Ectodermal cell (in vitro differentiated cells): ENCODE measurements around the gene CCR9.

Source experiments
- H3K27ac ChIP-seq: 2 replicates; pipeline ENCODE4 v1.7.0; 2013; ENCODE audit warnings: mild to moderate bottlenecking, low read depth, low read length; ENCODE audit not compliant: insufficient read depth, poor library complexity, severe bottlenecking
- H3K27me3 ChIP-seq: 2 replicates; pipeline ENCODE4 v1.7.0; 2013; ENCODE audit warnings: mild to moderate bottlenecking, low read length; ENCODE audit not compliant: insufficient read depth, control insufficient read depth, poor library complexity, severe bottlenecking
- H3K36me3 ChIP-seq: one replicate; pipeline ENCODE4 v1.7.0; 2013; ENCODE audit warnings: low read length; ENCODE audit not compliant: control insufficient read depth, insufficient read depth
- H3K4me1 ChIP-seq: one replicate; pipeline ENCODE4 v1.7.0; 2013; ENCODE audit warnings: low read length; ENCODE audit not compliant: control insufficient read depth, insufficient read depth
- H3K4me3 ChIP-seq: 2 replicates; pipeline ENCODE4 v1.7.0; 2013; ENCODE audit warnings: low read depth, low read length, control low read depth; ENCODE audit not compliant: insufficient read depth
- H3K9me3 ChIP-seq: 2 replicates; pipeline ENCODE4 v1.7.0; 2013; ENCODE audit warnings: mild to moderate bottlenecking, low read length, moderate library complexity; ENCODE audit not compliant: control insufficient read depth
- WGBS, 2 experiments: methylation state at CpG; one replicate each; pipeline ENCODE4 v1.1.7; 2013; ENCODE audit warnings: missing lambda C conversion rate in 2 of 2; 5-methylcytosine and 5-hydroxymethylcytosine counted together

The CCR9 gene

GRCh38 chr3:45887759-45888511, 1.6 kb downstream of the CCR9 start:
- Histone ChIP-seq H3K27me3 (no peaks in the 10 kb centered on the region), H3K9me3 (no peaks in the 10 kb centered on the region), H3K36me3 (no peaks in the 10 kb centered on the region), H3K4me3 (no peak overlapping the region), H3K27ac (no peak overlapping the region), H3K4me1 (no peaks in the 10 kb centered on the region)
- WGBS, 2 experiments = 83 to 85% methylated on average over 7 of the region's 7 CpGs

DNA sequence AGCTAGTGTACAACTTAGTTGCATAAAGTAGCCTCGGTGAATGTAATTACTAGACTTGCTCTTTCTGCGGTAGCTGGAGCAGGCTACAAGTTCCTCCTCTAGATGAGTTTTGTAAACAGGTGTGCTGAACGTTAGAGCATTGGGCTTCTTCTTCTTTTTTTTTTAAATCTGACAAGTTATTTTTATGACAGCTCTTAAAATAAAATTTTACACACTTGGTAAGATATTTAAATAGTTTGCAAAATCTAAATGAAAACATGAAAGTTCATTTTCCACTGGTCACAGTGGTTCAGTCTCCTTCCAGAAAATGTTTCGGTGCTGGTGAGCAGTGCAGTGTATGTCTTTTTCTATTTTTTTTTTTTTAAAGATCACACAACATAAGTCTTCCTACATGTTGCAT, 3.0 kb downstream of the CCR9 start:
- Histone ChIP-seq H3K36me3 (no peaks in the 10 kb centered on the region), H3K9me3 (no peaks in the 10 kb centered on the region), H3K4me3 (no peak overlapping the region), H3K27me3 (no peaks in the 10 kb centered on the region), H3K4me1 (no peaks in the 10 kb centered on the region), H3K27ac (no peak overlapping the region)
- WGBS, 2 experiments = 91 to 95% methylated on average over 2 to 4 of the region's 4 CpGs

- no peaks in the 10 kb centered on the region for H3K9me3 ChIP-seq
- no peaks in the 10 kb centered on the region for H3K4me1 ChIP-seq
- H3K27ac ChIP-seq = no peak overlapping the region
- 88 to 91% methylated on average over 3 of the region's 3 CpGs for WGBS, 2 experiments
- no peaks in the 10 kb centered on the region for H3K36me3 ChIP-seq
- no peak overlapping the region for H3K4me3 ChIP-seq
- H3K27me3 ChIP-seq = no peaks in the 10 kb centered on the region
Observed at GRCh38 chr3:45890405-45890804, 4.1 kb downstream of the CCR9 start.

DNA sequence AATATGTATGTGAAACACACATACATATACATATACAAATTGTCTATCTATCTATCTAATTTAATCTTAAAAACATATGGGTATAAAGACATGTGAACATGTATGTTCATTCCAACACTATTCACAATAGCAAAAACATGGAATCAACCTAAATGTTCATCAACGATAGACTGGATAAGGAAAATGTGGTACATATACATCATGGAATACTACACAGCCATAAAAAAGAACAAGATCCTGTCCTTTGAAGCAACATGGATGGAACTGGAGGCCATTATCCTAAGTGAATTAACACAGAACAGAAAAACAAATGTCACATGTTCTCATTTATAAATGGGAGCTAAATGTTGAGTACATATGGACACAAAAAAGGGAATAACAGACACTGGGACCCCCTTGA, 5.8 kb downstream of the CCR9 start:
- Histone ChIP-seq H3K9me3 (no peaks in the 10 kb centered on the region), H3K4me3 (no peak overlapping the region), H3K36me3 (no peaks in the 10 kb centered on the region), H3K27ac (no peak overlapping the region), H3K27me3 (no peaks in the 10 kb centered on the region), H3K4me1 (no peaks in the 10 kb centered on the region)
- WGBS, 2 experiments = 89% methylated on average over 1 of the region's 1 CpG; no CpG with 5 or more reads in 1 of the 2 experiments

GRCh38 chr3:45894015-45894414, 7.7 kb downstream of the CCR9 start:
- Histone ChIP-seq H3K27ac (no peak overlapping the region), H3K9me3 (no peaks in the 10 kb centered on the region), H3K36me3 (no peaks in the 10 kb centered on the region), H3K27me3 (no peaks in the 10 kb centered on the region), H3K4me3 (no peak overlapping the region), H3K4me1 (no peaks in the 10 kb centered on the region)
- 90 to 92% methylated on average over 6 of the region's 6 CpGs for WGBS, 2 experiments

GRCh38 chr3:45895686-45896468, 9.5 kb downstream of the CCR9 start:
- H3K4me3 ChIP-seq = no peak overlapping the region
- H3K4me1 ChIP-seq = no peaks in the 10 kb centered on the region
- no peak overlapping the region for H3K27ac ChIP-seq
- H3K9me3 ChIP-seq = no peaks in the 10 kb centered on the region
- 88 to 96% methylated on average over 4 of the region's 5 CpGs for WGBS, 2 experiments
- H3K27me3 ChIP-seq = no peaks in the 10 kb centered on the region
- no peaks in the 10 kb centered on the region for H3K36me3 ChIP-seq

DNA sequence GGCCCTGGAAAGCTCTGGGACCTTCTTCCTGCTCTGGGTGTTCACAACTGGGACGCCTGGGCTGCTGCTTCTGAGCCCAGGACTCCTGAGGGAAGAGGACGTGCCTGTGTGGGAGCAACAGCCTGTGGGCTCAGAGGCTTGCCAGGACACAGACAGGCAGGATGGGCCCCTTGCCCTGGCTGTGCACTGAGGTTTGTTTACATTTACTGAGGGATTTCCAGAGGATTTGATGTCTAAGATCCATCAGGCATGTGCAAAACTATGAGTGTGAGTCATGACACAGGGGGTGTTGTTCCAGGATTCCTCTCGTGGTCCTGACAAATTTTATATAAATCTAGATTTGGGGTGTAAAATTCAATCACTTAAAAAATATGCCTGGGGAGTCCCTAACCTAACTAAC, 10.6 kb downstream of the CCR9 start:
- Histone ChIP-seq H3K9me3 (no peaks in the 10 kb centered on the region), H3K4me3 (no peak overlapping the region), H3K27me3 (no peaks in the 10 kb centered on the region), H3K27ac (no peak overlapping the region), H3K4me1 (no peaks in the 10 kb centered on the region), H3K36me3 (no peaks in the 10 kb centered on the region)
- 83 to 91% methylated on average over 3 of the region's 3 CpGs for WGBS, 2 experiments

- 88 to 90% methylated on average over 2 to 3 of the region's 3 CpGs for WGBS, 2 experiments
- no peak overlapping the region for H3K4me3 ChIP-seq
- no peaks in the 10 kb centered on the region for H3K9me3 ChIP-seq
- H3K36me3 ChIP-seq = no peaks in the 10 kb centered on the region
- no peaks in the 10 kb centered on the region for H3K27me3 ChIP-seq
- no peaks in the 10 kb centered on the region for H3K4me1 ChIP-seq
- no peak overlapping the region for H3K27ac ChIP-seq
Observed at GRCh38 chr3:45904931-45905330, 18.6 kb downstream of the CCR9 start.

DNA sequence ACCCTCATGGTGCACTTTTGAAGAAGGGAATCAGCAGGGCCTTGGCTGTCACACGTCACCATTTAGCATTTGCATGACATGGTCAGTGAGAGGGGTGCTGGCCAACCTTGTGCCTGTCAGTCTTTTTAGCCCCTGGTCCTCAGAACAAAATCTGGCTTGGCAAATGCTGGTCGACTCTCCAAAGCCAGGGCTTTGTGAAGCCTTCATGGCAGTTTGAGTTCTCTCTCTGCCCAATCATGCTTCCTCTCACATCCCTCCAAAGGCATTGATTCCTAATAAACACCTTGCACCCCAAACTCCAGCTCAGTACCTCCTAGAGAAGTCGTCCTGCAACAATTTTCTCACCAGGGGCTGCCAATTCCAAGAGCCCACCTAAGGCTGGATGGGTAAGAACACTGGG, 19.4 kb downstream of the CCR9 start:
- Histone ChIP-seq H3K36me3 (no peaks in the 10 kb centered on the region), H3K4me1 (no peaks in the 10 kb centered on the region), H3K27ac (no peak overlapping the region), H3K27me3 (no peaks in the 10 kb centered on the region), H3K4me3 (no peak overlapping the region), H3K9me3 (no peaks in the 10 kb centered on the region)
- WGBS, 2 experiments = 88 to 90% methylated on average over 3 of the region's 3 CpGs

GRCh38 chr3:45906681-45907407, 20.5 kb downstream of the CCR9 start:
- 71 to 72% methylated on average over 9 of the region's 9 CpGs for WGBS, 2 experiments

More at GRCh38 chr3:45906681-45907407, 20.5 kb downstream of the CCR9 start:
- Histone ChIP-seq H3K9me3 (no peaks in the 10 kb centered on the region), H3K27me3 (no peaks in the 10 kb centered on the region), H3K4me1 (no peaks in the 10 kb centered on the region), H3K36me3 (no peaks in the 10 kb centered on the region), H3K4me3 (no peak overlapping the region), H3K27ac (no peak overlapping the region)
